Measurements from ENCODE around the gene ENPP3.

The ENPP3 gene

GRCh38 chr6:131642565-131642964, 5.5 kb downstream of the ENPP3 start:
- no peak for TF ChIP-seq CTCF (IDR thresholded peaks at IDR 0.05; ENCODE audit: insufficient read depth, low read depth, low read length, missing control alignments)
- no peak for DNase-seq (ENCODE audit: low read depth)
- H3K4me3 ChIP-seq (ENCODE audit: low read length): no peak overlapping the region

GRCh38 chr6:131642987-131643611, 6.0 kb downstream of the ENPP3 start:
- no peak for TF ChIP-seq CTCF (IDR thresholded peaks at IDR 0.05; ENCODE audit: insufficient read depth, low read depth, low read length, missing control alignments)
- DNase-seq (ENCODE audit: low read depth): no peak
- no peak overlapping the region for H3K4me3 ChIP-seq (ENCODE audit: low read length)

GRCh38 chr6:131643855-131644460, 6.9 kb downstream of the ENPP3 start:
- TF ChIP-seq CTCF (IDR thresholded peaks at IDR 0.05; ENCODE audit: insufficient read depth, low read depth, low read length, missing control alignments): no peak
- no peak overlapping the region for H3K4me3 ChIP-seq (ENCODE audit: low read length)
- DNase-seq (ENCODE audit: low read depth): no peak

GRCh38 chr6:131644921-131645320, 7.8 kb downstream of the ENPP3 start:
- no peak for DNase-seq (ENCODE audit: low read depth)
- no peak for TF ChIP-seq CTCF (IDR thresholded peaks at IDR 0.05; ENCODE audit: insufficient read depth, low read depth, low read length, missing control alignments)

GRCh38 chr6:131645846-131646245, 8.7 kb downstream of the ENPP3 start:
- DNase-seq (ENCODE audit: low read depth): no peak
- H3K4me3 ChIP-seq (ENCODE audit: low read length): no peak overlapping the region
- TF ChIP-seq CTCF (IDR thresholded peaks at IDR 0.05; ENCODE audit: insufficient read depth, low read depth, low read length, missing control alignments): no peak

More at GRCh38 chr6:131644921-131645320, 7.8 kb downstream of the ENPP3 start:
- H3K4me3 ChIP-seq (ENCODE audit: low read length): no peak overlapping the region

GRCh38 chr6:131646249-131646670, 9.2 kb downstream of the ENPP3 start:
- no peak for DNase-seq (ENCODE audit: low read depth)
- H3K4me3 ChIP-seq (ENCODE audit: low read length): no peak overlapping the region
- TF ChIP-seq CTCF (IDR thresholded peaks at IDR 0.05; ENCODE audit: insufficient read depth, low read depth, low read length, missing control alignments): no peak

- H3K4me3 ChIP-seq (ENCODE audit: low read length): no peak overlapping the region
- no peak for TF ChIP-seq CTCF (IDR thresholded peaks at IDR 0.05; ENCODE audit: insufficient read depth, low read depth, low read length, missing control alignments)
- no peak for DNase-seq (ENCODE audit: low read depth)
Measured at GRCh38 chr6:131651782-131652181, 14.7 kb downstream of the ENPP3 start.

Data from epithelial cell of esophagus (primary cell).